SKM-1 (cell line): Measurements from ENCODE around the gene CBFA2T3.
"Not testable (repeated sequence)": the region's sequence is repeated elsewhere in the genome, so short reads cannot be mapped to it uniquely, and the experiment has no call there.

Experiments used
- DNase-seq: peaks from one replicate; lab custom pipeline; 2025; ENCODE audit not compliant: unreplicated experiment; lab: John Stamatoyannopoulos, UW

The CBFA2T3 gene

GRCh38 chr16:88925540-88925887 lies 51.5 kb downstream of the CBFA2T3 start:
- no peak for DNase-seq

- DNase-seq, result no peak
Observed at GRCh38 chr16:88924834-88925539, 52.0 kb downstream of the CBFA2T3 start.

- no peak for DNase-seq
Observed at GRCh38 chr16:88923926-88924833, 52.8 kb downstream of the CBFA2T3 start.

- DNase-seq, result no peak
Observed at GRCh38 chr16:88923450-88923849, 53.6 kb downstream of the CBFA2T3 start.

GRCh38 chr16:88922826-88923410 lies 54.1 kb downstream of the CBFA2T3 start:
- DNase-seq, result no peak

- DNase-seq, result no peak
Observed at GRCh38 chr16:88922114-88922825, 54.7 kb downstream of the CBFA2T3 start.

GRCh38 chr16:88921591-88921990 lies 55.4 kb downstream of the CBFA2T3 start:
- DNase-seq, result no peak

GRCh38 chr16:88920618-88921590 lies 56.1 kb downstream of the CBFA2T3 start:
- no peak for DNase-seq

- no peak for DNase-seq
Observed at GRCh38 chr16:88919936-88920335, 57.1 kb downstream of the CBFA2T3 start.

GRCh38 chr16:88918896-88919295 lies 58.1 kb downstream of the CBFA2T3 start:
- not testable (repeated sequence) for DNase-seq

GRCh38 chr16:88917915-88918627 lies 58.9 kb downstream of the CBFA2T3 start:
- no peak for DNase-seq

GRCh38 chr16:88917146-88917914 lies 59.7 kb downstream of the CBFA2T3 start:
- no peak for DNase-seq

- no peak for DNase-seq
Observed at GRCh38 chr16:88915639-88916327, 61.2 kb downstream of the CBFA2T3 start.

- no peak for DNase-seq
Observed at GRCh38 chr16:88914750-88915368, 62.1 kb downstream of the CBFA2T3 start.

GRCh38 chr16:88913870-88914269 lies 63.1 kb downstream of the CBFA2T3 start:
- no peak for DNase-seq

GRCh38 chr16:88913001-88913612 lies 63.9 kb downstream of the CBFA2T3 start:
- DNase-seq, result no peak

GRCh38 chr16:88912556-88912955 lies 64.5 kb downstream of the CBFA2T3 start:
- no peak for DNase-seq
